Aorta (tissue), 5 donors: ENCODE measurements around the gene ASB13. TPM values are rescaled to one million over a fixed set of nuclear protein-coding genes. Genes with fewer than 3 reads are reported as not detected.

Source experiments
- ATAC-seq: fragments of 200-7000 bp; cut with Tn5 transposase; one replicate; pipeline ENCODE4 v1.9.1; 2022; ENCODE audit warnings: moderate library complexity; ENCODE audit not compliant: low FRiP score
- DNase-seq, 2 donors: peaks; one replicate each; pipeline ENCODE4 v3.0.0-alpha.2; 2020
- H3K27ac ChIP-seq, 2 donors: one replicate each; pipeline ENCODE4 v1.5.1; 2013; ENCODE audit warnings: low read length in 2 of 2, mild to moderate bottlenecking in 2 of 2, moderate library complexity in 2 of 2, control low read depth in 1 of 2, inconsistent platforms in 1 of 2, low read depth in 1 of 2
- H3K27me3 ChIP-seq, 2 donors: one replicate each; pipeline ENCODE4 v1.6.1; 2013; ENCODE audit warnings: control low read depth in 1 of 2, low read length in 1 of 2, mild to moderate bottlenecking in 1 of 2, moderate library complexity in 1 of 2; ENCODE audit not compliant: insufficient read depth in 2 of 2, control insufficient read depth in 1 of 2
- H3K36me3 ChIP-seq, 2 donors: one replicate each; pipeline ENCODE4 v1.6.1; 2013; ENCODE audit warnings: control low read depth in 1 of 2, low read length in 1 of 2, mild to moderate bottlenecking in 1 of 2; ENCODE audit not compliant: insufficient read depth in 2 of 2, control insufficient read depth in 1 of 2
- H3K4me1 ChIP-seq, 2 donors: one replicate each; pipeline ENCODE4 v1.6.1; 2013; ENCODE audit warnings: low read length in 2 of 2, control low read depth in 1 of 2, mild to moderate bottlenecking in 1 of 2, moderate library complexity in 1 of 2; ENCODE audit not compliant: insufficient read depth in 2 of 2, control insufficient read depth in 1 of 2
- H3K4me3 ChIP-seq, 2 donors: one replicate each; pipeline ENCODE4 v1.5.1; 2013; ENCODE audit warnings: low read length in 2 of 2, control low read depth in 1 of 2, mild to moderate bottlenecking in 1 of 2
- H3K9me3 ChIP-seq: one replicate; pipeline ENCODE4 v1.6.1; 2013; ENCODE audit warnings: mild to moderate bottlenecking, low read length; ENCODE audit not compliant: control insufficient read depth
- WGBS, 2 donors: extraction: QIAGEN DNeasy Blood & Tissue Kit; methylation state at CpG; one replicate each; pipeline ENCODE4 v1.1.7; 2013; 5-methylcytosine and 5-hydroxymethylcytosine counted together
- intact Hi-C, 2 donors: fragments of 100-400 bp; cut with DNase I; formaldehyde crosslinking; loops; one replicate each; pipeline versions ENCODE4 v1.14.2 to v1.15.0; 2022
- polyA plus RNA-seq, 2 donors: library from polyadenylated mRNA; stranded (reverse); fragments of 200-250 nt; gene quantifications; one replicate each; pipeline ENCODE4 v1.2.3, GENCODE V29; 2013
- total RNA-seq, 2 donors: library from RNA; stranded (reverse); fragmentation: NEBNext Ultra II Directional; extraction: Animal tissue kit (Norgen Biotek cat#: 25700); gene quantifications; one replicate each; pipeline ENCODE4 v1.2.1, GENCODE V29; 2021
- donor health status: healthy with polysubstance abuse.
- donor health status: Bipolar disorder and iron deficiency.
- donor health status: DM: no; HTN: no; CAD: no.
- donor health status: DM: no; HTN: no; CAD: no.
- donor health status: DM: yes; HTN: yes; CAD: no.

The ASB13 gene
- total and polyA plus RNA-seq, 4 donors = 19.2 to 35.1 (median 24.1) TPM

DNA sequence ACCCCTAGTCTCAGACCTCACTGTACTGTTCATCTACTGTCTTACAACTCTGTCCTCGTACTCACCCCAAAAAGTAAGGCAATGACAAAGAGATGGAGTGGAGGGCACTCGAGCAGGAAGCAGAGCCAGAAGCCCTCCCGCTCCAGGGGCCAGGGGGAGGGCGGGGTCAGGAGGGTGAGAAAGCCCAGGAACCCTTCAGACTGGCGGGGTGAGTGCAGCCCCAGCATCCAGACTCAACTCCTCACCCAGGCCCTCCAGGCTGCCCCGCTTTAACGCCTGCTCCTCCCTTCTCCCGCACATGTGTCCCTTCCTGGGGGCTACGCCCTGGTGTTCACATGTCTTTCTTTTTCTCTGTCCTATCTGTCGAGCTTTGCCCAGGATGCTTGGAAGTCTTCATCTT is 75.6 kb downstream of the ASB13 start:
- Histone ChIP-seq H3K27ac (no peak overlapping the region), H3K9me3 (no peaks in the 10 kb centered on the region), H3K27me3 (no peaks in the 10 kb centered on the region), H3K4me1 (no peaks in the 10 kb centered on the region), H3K36me3 (no peaks in the 10 kb centered on the region), H3K4me3 (no peak overlapping the region)
- WGBS, 2 donors = 89 to 92% methylated on average over 10 of the region's 10 CpGs
- DNase-seq (peak; percentile 36 to 39), ATAC-seq (no peak)
- intact Hi-C loops = no loop called here

DNA sequence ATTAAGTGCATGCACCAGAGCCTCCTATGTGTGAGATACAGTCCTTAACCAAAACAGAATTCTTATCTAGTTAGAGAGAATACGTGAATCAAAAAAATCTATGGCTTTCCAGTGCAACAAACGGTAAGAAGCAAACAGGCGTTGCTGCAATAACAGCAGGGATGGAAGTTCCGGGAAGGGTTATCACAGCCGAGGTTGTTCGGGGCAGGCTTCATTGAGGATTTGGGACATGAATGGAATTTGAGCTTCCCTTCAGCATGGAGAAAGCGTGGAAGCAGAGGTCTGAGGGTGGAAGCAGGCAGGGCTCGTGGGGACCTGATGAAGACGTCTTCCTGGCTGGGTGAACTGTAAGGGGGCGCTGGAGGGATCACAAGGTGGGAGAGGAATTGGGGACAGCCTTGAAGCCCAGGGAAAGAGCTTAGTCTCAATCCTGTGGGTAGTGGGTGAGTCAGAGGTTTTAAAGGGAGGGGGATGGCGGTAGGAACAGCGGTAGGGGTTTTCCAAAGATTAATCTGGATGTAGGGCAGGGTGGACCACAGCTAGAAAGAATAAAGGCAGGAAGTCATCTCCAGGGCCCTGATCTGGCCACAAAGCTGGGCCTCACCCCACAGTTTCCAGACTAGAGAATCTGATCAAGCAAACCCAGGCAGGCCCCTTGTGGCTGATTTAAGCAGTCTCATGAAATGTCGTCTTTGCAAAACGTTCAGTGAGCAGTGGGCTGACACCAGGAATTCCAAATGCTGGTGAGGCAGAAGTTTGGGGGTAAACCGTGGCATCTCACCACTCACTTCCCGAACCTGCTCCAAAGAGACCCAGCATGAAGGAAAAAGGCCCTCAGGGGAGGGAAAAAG is 76.5 kb downstream of the ASB13 start:
- no peak overlapping the region for H3K27ac ChIP-seq
- H3K36me3 ChIP-seq = no peaks in the 10 kb centered on the region
- H3K27me3 ChIP-seq = no peaks in the 10 kb centered on the region
- 85 to 87% methylated on average over 16 of the region's 16 CpGs for WGBS, 2 donors
- H3K4me1 ChIP-seq = no peaks in the 10 kb centered on the region
- H3K4me3 ChIP-seq = no peak overlapping the region
- DNase-seq (peak; percentile 31 to 59), ATAC-seq (no peak)
- no peaks in the 10 kb centered on the region for H3K9me3 ChIP-seq
- intact Hi-C loops = no loop called here

DNA sequence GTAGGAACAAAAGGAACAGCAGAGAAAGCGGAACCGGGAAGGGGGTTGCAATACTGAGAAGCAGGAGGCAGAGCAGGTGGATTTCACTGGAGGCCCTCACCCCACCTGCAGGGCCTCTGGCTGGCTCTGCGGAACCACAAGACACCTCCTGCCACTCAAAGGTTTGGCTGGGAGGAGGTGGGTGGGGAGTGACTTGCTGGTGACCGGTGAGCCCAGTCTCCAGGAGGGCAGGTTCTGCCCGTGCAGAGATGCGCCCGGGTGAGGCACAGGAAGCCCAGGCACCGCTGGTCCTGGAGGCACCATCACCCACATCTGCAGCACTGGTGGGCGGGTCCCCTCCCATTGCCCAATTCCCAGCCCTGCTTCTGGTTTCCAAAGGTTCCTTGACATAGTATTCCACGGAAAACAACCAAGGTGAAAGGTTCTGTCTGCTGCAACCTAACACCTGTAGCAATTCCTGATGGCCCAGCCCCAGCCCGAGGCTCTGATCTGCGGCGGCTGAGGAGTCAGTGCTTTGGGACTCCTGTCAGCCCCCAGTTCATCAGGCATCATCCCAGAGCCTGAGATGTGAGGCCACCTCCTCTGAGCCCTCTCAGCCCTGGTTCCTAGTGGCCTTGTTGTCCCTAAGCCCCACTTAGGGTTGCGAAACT is 77.3 kb downstream of the ASB13 start:
- H3K4me3 ChIP-seq = no peak overlapping the region
- H3K27ac ChIP-seq = no peak overlapping the region
- H3K36me3 ChIP-seq = no peaks in the 10 kb centered on the region
- intact Hi-C loops = no loop called here
- H3K27me3 ChIP-seq = no peaks in the 10 kb centered on the region
- no peaks in the 10 kb centered on the region for H3K9me3 ChIP-seq
- WGBS, 2 donors = 89 to 92% methylated on average over 14 of the region's 14 CpGs
- no peaks in the 10 kb centered on the region for H3K4me1 ChIP-seq
- ATAC-seq (no peak), DNase-seq (peak in 1 of 2 donors; percentile 58)

Other genes starting within 250 kb of the ASB13 start
- gene CALML5, start 167.0 kb downstream of the ASB13 start, total RNA-seq = not detected
- not detected for gene CALML5, start 167.0 kb downstream of the ASB13 start, polyA plus RNA-seq
- gene CALML3, start 141.6 kb downstream of the ASB13 start, total RNA-seq = not detected
- under 1 TPM; 0.10 to 0.13 TPM for gene CALML3, start 141.6 kb downstream of the ASB13 start, polyA plus RNA-seq
- gene TASOR2, start 18.2 kb upstream of the ASB13 start, total RNA-seq = 10 to 100 TPM; 68.2 to 72.6 TPM
- gene TASOR2, start 18.2 kb upstream of the ASB13 start, polyA plus RNA-seq = 10 to 100 TPM in 1 of 2 donors, 1 to 10 TPM in 1; 2.3 to 11.0 TPM
- gene GDI2, start 146.8 kb upstream of the ASB13 start, total RNA-seq = 100 to 1,000 TPM; 140 to 161 TPM
- gene GDI2, start 146.8 kb upstream of the ASB13 start, polyA plus RNA-seq = 100 to 1,000 TPM; 116 to 147 TPM
- 1 to 10 TPM; 4.6 to 8.8 TPM for gene ANKRD16, start 223.3 kb upstream of the ASB13 start, total RNA-seq
- gene ANKRD16, start 223.3 kb upstream of the ASB13 start, polyA plus RNA-seq = 1 to 10 TPM; 6.1 to 6.7 TPM
- gene FBH1, start 223.6 kb upstream of the ASB13 start, total RNA-seq = 100 to 1,000 TPM; 108 to 110 TPM
- 100 to 1,000 TPM in 1 of 2 donors, 10 to 100 TPM in 1; 36.9 to 101 TPM for gene FBH1, start 223.6 kb upstream of the ASB13 start, polyA plus RNA-seq